GM18873 (cell line): ENCODE results near the gene HSD11B1.

Source experiments
- ATAC-seq: cut with Tn5 transposase; IDR thresholded peaks from one replicate; pipeline ENCODE4 v1.9.1; 2021; ENCODE audit warnings: mild to moderate bottlenecking, moderate library complexity, moderate number of reproducible peaks; ENCODE audit not compliant: unreplicated experiment, low FRiP score

The HSD11B1 gene

GRCh38 chr1:209778102-209778501 is 73.5 kb downstream of the HSD11B1 start:
- ATAC-seq = no peak

GRCh38 chr1:209780268-209780667 is 75.6 kb downstream of the HSD11B1 start:
- ATAC-seq = no peak

- ATAC-seq = no peak
Observed at GRCh38 chr1:209783386-209783785, 78.7 kb downstream of the HSD11B1 start.
